NCI-H2029 (cell line): ENCODE measurements around the gene SLC25A21.
A peak's percentile ranks its signal among the peaks of the same experiment; 100 is the strongest.

Source experiments
- DNase-seq: peaks from one replicate; lab custom pipeline; 2025; lab: John Stamatoyannopoulos, UW

Gene SLC25A21

DNA sequence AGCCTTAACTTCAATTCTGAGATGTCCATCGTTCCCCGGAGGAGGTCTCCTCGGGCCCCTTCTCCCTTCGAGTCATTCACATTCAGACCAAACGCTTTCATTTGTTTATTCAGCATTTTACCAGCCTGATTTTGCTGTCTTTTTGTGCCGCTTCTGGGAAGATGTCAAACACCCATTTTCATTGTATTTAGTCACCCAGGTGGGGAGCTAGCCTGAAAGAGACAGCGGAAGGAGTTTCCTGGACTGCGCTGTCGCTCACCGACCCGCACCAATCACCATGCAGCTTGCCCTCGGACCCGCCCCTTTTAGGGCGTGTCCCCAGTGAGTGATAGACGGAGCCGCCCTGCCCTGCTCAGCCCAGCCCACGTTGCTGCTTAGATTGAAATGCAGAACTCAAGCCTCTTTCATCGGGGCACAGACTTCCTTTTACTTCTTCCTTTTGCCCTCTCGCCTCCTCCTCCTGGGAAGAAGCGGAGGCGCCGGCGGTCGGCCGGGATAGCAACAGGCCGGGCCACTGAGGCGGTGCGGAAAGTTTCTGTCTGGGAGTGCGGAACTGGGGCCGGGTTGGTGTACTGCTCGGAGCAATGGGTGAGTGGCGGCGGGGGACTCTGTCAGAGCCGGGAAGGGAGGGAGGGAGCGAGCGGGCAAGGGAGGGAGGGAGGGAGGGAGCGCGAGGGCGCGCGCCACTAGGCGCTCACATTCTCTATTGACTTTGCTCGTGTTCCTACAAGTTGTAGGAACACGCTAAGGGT is 510.7 kb downstream of the SLC25A21 start, which contains the start of gene PAX9:
TSS of gene PAX9 (plus strand) at position 355 of the 752 bp plus-strand sequence. CDS start at position 585, 230 bp downstream.
- DNase-seq = peak; percentile 97

DNA sequence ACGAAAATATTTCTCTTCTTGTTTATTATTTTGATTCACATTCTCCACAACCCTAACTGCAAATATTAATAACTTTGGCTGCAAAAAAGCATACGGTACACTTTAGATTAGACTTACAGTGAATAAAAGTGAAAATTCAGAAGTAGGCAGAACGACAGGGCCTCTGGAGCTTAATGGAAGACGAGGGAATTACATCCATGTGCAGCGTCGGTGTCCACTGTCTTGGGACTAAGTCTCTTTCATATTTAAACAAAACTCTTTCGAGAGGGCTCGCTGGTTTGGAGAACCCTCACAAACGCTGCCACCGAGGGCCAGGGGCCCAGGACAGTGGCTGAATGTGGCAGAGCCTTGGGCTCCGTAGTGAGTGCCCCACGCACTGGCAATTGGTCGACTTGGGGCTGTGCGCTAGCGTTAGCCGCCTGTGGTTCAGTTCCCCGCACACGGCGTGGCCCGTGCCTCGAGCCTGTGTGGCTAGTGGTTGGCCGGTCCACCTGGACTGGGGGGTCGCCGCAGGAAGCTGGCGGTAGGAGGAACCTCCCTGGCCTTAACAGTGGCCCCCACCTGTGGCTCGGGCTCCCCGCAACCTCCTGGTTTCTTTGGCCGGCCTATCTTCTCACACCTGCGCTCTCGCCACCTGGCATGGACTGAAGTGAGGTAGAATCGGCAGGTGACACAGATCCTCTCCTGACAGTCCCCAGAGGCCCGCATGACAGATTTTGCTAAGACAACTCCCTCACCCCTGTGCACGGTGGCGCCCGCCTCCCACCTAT is 511.5 kb downstream of the SLC25A21 start:
- DNase-seq = peak; percentile 40

DNA sequence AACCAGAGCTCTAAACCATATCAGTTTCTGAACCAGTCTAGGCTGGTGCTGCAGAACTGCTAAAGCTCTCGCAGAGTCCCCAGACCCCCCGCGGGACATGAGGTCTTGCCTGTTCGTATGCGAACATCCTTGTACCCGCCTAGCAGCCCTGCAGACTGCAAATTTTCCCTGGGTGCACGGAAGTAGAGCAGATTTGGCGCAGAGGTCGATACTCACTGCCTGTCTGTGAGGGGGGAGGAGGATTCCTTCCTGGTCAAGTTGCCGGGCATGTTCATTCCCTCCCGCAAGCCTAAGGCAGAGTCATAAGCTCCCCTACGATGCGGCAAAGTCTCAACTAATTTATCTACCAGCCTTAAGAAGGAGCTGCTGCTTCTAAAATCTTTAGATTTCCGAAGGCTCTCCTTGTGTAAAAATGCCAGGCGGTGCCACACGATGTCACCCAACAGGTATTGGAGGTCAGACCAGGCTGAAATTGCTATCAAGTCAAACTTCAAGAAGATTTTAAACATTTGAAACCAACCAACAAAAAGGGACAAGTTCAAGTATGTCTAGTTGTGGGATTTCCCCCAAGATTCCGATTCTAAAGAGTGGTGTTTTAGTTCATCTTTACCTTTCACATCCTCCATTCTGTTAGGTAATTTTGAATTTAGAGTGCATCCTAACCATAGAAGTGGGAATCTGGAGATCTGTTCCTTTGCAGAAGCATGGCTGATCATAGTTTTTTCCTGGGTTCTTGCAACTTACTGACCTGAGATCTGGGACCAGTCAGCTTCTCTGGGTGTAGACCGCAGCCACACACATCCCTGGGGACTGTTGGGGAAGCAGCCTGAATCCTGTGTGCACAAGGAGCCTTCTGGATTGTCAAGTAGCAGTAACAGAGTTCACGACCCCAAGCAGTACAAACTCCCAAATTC is 512.3 kb downstream of the SLC25A21 start:
- no peak for DNase-seq

DNA sequence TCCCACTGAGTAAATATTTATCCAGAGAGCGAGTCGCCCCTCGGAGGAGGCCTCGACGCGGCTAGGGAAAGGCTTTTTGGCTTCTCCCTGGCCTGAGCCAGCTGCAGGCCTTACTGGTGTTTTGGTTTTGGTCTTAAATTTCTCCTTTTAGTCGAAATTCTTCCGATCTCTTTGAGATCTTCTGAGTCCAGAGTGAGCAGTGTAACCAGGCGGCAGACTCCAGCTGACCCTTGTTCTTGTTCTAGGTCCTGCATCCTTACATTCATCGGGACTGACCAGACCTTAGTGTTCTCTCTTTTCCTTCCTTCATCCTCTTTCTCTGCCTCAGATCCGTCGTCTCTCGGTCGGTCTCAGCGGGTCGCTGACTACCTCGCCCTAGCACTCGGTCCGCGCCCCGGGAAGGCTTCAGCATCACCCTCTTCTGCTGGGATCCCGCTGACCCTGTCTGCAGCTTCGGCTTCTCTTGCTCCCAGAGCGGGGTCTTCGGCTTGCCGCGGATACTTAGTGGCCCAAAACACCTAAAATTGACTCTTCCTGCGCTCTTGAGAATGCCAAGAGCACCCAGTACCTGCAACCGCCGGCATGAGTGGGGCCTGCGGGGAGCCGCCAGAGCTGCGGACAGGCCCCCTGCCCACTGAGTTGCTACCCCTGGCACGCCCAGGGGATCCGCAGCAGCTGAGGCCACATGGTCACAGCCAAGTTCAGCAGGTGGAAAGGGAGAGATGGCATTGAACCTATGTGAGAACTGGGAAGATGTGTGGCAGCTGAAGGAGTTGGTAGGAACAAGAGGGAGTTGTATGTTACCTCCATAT is 513.2 kb downstream of the SLC25A21 start:
- DNase-seq = no peak

DNA sequence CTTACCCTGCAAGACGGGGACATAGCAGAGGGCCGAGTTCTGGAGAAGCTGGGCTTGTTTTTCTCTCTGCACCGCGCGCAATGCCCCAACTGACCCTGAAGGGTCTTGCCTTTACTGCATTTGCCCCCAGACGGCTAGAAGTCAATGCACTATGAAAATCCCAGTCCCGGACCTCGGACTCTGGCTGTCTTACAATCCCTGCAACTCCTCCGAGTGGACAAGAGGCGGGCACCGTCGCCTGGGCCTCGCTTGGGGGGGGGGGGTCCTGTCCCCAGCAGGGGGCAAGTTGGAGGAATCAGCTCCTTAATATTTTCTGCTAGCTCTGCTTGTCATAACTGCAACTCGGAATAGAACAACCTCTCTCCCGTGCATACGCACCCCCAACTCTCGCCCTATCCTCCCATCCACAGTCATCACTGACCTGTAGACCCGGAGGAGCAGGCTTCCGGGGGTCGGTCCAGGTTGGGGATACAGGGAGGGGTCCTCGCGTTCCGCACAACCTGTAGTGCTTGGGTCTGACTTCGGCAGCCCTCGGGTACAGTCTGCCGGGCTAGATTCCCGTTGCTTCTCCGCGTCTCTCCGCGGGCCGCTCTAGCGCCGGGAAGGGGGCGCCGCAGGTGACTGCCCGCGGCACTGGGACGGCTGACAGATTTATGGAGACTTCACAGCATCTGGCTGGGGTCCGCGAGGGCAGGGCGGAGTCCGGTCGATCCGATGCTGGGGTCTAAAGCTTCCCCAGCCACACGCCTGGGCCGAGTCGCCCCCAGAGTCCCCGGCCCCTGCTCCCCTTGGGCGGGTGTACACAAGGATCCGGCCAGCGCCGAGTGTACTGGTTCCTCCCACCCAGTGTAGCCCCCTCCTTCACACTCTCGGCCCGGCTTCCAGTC is 514.0 kb downstream of the SLC25A21 start:
- no peak for DNase-seq

DNA sequence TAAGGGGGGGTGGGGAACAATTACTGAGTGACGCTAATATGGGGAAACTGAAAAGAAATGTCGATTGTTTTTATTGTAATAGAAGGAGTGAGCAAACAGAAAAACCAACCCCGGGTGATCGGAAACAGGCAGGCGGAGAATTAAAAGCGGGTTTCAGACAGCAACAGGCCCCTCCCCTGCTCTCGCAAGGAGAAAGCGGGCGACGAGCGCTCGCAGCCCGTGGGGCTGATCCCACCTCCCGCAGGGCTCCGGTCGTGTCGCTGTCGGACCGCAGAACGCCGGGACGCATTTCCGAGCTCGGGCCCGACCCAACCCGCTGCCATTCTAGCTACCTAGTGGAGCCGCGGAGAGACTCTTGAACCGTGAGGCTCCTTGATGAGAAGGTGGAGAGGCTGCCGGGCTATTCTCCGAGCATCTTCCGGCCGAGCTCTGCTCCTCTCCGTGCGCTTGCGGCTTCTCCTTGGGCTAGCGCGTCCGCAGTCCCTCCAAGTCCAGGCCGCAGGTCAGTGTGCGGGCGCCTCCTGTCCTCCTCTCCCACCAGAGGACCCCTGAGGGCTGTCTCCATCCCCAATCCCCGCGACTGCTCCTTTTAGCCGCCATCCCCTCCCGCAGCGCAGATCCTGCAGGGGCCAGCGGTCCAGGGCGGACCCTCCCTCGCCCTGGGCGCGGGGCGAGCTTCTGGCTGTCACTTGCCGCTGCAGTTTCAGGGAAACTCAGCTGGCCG is 514.8 kb downstream of the SLC25A21 start:
- DNase-seq = peak; percentile 54

DNA sequence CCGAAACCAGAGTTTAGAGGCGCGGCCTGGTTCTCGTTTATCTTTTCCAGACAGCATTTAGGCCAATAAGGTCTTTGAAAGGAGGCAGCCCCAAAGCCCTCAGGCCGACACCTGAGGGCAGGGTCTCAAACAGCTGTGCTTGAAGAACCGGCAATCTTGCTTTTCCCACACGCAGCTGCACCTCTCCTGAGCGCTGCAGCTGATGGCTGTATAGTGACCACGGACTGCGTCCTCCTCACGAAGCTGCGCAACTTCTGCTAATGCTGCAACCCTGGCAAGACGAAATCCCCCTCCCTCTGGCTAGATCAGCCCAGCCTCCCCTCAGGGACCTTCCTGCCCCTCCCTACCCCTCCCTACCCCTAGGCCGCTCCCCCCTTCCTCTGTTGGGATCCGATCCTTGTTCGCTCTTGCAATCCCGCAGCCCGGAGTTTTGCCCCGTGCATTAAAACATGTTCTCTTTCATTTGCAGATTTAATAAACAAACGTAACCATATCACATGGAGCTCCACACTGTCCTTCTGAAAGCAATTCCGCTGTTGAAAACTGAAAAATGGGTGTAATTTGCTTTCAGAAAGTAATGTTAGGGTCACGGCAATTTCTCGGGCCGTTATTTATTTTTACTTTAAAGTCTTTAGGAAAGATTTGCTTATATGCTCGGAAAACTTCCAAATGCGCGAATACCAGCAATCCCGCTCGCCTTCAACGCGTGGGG is 515.6 kb downstream of the SLC25A21 start:
- no peak for DNase-seq

DNA sequence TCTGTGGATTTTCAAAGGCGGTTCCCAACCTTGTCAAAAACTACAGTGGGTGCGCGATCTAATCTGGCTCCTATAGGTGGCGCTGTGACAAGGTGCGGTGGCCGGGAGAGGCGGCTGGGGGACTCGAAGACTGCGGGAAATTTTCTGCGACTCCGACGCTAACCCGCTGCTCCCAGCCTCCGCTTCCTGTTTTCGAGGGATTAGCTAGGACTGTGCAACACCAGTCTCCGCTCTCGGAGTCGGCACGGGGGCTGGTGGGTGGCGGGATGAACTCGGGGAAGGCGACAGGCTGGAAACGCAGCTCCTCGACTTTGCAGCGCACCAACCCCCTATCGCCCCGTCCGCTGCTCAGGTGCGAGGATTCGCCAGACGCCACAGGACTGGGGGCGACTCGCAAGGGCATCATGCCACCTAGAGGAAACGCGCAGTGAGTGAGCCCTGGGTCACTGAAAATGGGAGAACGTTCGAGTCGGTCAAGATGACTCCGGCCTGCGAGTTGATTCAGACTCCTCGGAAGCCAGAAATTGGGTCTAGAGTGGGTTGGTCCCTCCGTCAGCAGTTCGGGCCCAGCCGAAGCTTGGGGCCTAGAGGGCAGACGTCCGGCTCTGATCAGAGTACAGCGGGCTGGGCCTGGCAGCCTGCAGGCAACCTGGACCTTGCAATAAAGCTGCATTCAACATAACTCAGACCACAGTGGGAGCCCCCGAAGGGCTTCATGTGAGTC is 516.3 kb downstream of the SLC25A21 start:
- no peak for DNase-seq

DNA sequence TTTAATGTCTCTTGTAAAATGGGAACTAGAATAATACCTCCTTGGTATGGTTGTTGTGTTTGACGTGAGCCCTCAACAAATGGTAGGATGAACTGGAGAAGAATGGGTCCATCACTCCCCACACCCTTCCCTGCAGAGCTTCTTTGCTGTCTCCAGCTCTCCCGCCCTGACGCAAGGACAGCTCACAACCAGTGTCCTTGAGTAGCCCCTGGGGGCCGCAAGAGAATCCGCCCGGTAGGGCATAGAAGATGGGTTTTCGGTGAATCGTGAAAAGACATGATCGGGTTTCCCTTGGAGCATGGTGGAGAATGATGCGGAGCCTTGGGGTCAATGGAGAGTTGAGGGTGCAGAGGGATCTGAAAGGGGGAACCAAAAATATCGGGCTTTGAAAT is 516.8 kb downstream of the SLC25A21 start:
- no peak for DNase-seq

DNA sequence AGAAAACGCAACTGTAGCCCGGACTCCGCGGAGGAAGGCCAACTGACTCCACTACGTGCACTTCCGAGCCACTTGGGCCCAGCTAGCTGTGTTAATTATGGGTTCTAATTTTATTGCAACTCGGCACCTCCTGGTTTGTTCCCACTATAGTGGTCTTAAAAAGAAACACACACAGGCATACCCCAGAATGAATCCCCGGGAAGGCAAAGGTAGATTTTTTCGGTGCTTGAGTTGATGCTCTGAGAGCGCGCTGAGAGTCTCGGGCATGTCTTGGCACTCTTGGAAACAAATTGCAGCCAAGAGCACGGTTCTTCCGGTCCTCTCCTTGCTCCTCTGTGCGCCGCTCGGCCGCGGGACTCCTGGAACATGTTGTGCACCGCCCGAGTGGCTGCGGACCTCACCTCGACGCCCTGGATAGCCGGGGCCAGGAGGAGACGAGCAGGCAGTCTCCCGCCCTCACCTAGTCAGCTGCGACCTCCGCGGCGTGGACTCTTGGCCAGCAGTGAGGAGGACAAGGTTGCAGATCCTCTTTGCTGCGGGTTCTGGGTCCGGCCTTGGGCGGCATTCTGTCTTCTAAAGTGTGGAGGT is 517.5 kb downstream of the SLC25A21 start:
- DNase-seq = no peak

DNA sequence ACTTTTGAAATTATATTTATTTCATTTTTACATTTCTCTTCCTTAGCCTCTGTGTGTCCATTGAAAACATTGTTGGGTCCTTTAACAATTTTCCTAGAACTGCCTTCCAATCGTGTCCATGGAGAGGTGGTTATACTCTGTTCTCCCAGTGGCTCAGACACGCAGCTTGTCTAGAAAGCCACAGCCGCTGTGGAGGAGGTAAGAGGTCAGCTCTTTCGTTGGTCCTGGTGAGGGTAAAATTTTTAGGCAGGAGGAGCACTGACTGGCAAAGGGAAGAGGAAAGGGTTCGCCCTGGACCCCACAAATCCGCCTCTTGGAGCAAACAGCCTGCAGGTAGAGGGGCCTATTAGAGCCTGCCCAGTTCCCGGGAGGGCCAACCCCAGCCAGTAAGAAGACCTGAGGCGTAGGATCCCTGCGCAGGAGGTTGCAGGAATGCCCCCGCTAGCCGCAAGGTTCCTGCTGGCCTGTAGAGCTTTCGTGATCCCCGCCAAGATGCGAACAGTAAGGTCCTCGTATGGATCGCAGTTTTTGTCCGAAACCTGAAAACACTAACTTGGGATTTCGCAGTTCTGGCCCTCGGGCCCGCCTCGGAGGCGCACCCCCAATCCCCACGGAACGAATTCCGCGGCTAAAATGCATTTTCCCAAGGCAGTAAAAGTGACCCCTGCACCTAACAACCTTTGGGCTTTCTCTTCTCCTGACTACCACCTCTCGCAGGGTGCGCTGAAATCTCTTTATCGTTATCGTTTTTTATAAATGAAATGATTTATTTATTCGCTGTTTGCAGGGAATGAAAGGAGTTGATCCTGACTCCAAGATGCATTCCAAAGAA is 518.2 kb downstream of the SLC25A21 start:
- no peak for DNase-seq

DNA sequence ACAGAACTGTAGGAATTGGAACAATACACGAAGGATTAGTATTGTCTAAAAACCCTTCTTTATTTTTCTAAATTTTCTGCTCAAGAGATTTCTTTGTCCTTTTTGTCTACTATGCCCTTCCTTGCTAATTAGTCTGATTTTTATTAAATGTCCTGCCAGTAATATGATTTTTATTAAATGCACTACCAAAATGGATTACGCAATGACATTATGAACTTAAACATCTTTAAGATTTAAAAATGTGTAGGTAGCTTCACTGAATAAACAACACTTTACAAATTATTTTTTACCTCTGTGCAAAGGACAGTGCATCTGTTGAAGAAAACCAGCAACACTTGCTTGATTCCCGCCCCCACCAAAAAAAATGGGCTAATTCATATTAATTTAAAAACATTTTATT is 519.0 kb downstream of the SLC25A21 start:
- DNase-seq = no peak

DNA sequence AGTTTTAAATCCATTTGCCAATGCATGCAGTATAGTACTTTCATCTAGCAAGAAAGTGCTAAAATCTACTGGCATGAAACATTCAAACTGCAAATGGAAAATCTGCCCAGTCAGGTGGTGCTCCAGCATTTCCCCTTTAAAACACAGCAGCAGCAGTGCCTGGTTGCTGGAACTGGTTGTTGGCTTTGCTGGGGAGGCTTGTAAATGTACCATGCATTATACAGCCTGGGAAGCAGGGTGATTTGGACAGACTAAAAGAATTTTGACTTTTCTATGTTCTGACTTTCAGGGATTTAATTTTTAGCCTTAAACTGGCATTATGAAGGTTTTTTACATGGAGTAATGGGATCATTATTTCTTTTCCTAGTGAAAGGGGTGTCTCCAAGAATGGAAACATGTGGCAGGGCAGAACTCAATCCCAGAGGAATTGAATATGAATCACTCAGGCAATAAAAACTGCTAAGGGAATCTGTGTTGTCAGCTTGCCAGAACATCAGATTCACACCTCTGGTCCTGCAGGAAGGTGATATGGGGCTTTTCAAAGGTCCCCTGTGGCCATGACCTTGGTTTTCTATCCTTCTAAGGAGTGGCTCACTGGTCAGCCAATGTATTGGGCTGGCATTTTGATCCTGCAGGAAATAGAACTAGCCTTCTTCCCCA is 519.7 kb downstream of the SLC25A21 start:
- DNase-seq = no peak

DNA sequence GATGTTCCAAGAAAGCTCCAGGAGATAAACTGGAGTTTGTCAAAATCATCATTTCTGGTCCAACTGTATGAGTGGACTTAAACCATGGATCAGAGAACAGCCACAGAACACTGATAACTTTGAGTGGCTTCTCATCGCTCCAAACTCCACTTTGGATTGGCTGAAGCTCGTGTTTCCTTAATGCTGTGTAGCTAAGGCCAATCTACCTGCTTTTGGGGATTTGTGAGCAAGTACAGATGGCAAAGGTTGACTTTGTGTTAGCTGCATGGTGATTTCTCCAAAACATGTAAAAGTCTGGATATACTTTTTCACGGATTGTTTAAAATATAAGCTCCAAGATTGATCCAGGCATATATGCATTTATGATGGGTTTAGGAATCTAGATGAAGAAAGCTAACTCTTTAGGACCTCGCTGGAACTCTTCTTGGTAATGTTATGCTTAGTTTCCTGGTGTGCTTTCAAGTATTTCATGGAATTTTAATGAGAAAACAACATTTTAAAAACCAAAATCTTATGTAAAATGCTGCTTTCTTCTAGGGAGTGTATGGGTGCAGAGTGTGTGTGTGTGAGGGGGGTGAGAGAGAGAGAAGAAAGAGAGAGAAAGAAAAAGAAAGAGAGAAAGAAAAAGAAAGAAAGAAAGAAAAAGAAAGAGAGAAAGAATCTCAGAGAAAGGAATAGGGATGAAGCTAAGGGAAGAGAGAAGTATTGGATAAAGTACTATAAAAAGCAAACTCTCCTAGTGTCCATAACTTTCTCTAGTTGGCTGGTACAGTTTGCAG is 522.3 kb downstream of the SLC25A21 start:
- DNase-seq = no peak

DNA sequence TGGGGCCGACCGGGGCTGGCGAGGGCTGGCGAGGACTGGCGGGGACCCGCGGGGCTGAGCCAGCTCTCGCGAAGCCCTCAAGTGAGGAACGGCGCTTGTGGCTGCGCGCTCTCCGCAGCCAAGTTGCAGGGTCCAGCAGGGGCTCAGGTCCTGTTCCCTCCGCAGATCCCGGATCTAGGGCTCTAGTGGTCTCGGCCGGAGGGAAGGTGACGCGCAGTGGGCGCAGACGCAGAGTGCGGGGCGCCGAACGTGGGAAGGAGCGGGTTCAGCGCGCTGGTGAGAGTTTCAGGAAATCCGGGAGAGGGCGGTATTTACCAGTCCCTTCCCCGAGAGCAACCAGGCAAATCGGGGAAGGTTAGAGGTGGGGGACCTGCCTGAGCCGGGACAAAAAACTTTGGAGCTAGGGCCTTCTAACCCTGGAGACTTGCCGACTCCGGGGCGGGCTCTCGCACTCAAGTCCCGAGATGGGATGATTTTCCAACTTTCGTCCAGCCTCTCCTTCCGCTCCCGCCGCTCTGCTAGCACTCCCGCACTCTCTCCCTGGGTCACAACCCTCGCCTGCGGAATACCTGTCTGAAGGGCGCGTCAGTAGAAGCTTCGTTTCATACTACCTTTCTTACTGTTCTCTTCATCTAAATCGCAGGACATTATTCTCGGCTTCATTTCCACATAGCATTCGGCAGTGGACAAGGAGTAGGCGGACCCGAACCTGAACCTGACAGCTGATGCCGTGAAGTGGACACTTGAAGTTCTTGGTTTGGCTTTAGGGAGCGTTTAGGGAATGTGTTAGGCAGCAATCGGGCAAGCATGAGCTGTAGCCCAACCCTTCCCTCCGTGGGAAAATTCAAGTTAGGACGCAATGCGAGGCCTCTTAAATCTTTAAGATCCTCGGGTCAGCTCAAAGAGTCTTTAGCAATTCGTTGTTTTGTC is 524.3 kb downstream of the SLC25A21 start:
- peak; percentile 51 for DNase-seq
